AG04449 (cell line): ENCODE data around the gene ZNF227.
"Not testable (repeated sequence)": the region's sequence is repeated elsewhere in the genome, so short reads cannot be mapped to it uniquely, and the experiment has no call there.

Source experiments
- CTCF ChIA-PET: fragments of 350-600 bp; formaldehyde crosslinking; extraction: SDS; loops from one replicate; lab custom pipeline; 2021; ENCODE audit warnings: antibody characterized with exemption; lab: Yijun Ruan, JAX
- POLR2A ChIA-PET: fragments of 400-600, 350-600 bp; formaldehyde crosslinking; extraction: SDS; loops from one replicate; lab custom pipeline; 2020; ENCODE audit warnings: antibody characterized with exemption, inconsistent platforms; lab: Yijun Ruan, JAX
- DNase-seq: peaks from one replicate; pipeline ENCODE4 v3.0.0-alpha.2; 2010; ENCODE audit warnings: low read depth, low spot score
- H3K4me3 ChIP-seq: 2 replicates; pipeline ENCODE4 v1.5.1; 2011; ENCODE audit warnings: low read depth, mild to moderate bottlenecking, control low read depth, low read length
- CTCF ChIP-seq: IDR thresholded peaks from one replicate; pipeline ENCODE4 v1.5.1; 2011; ENCODE audit warnings: mild to moderate bottlenecking, moderate library complexity, low read length, control low read depth, inconsistent platforms; ENCODE audit not compliant: insufficient read depth; ENCODE audit errors: missing control alignments

Gene ZNF227

GRCh38 chr19:44228318-44228717 lies 16.0 kb downstream of the ZNF227 start:
- TF ChIP-seq CTCF: no peak
- CTCF ChIA-PET: no interaction called here
- no peak for DNase-seq
- H3K4me3 ChIP-seq: no peak overlapping the region
- POLR2A ChIA-PET: no interaction called here

GRCh38 chr19:44232867-44233266 lies 20.5 kb downstream of the ZNF227 start:
- ChIA-PET CTCF (no interaction called here), POLR2A (no interaction called here)
- no peak overlapping the region for H3K4me3 ChIP-seq
- no peak for TF ChIP-seq CTCF
- no peak for DNase-seq

GRCh38 chr19:44236384-44236783 lies 24.1 kb downstream of the ZNF227 start:
- CTCF ChIA-PET: no interaction called here
- POLR2A ChIA-PET: no interaction called here
- H3K4me3 ChIP-seq: no peak overlapping the region
- no peak for TF ChIP-seq CTCF
- no peak for DNase-seq

- CTCF ChIA-PET, H3K4me3 ChIP-seq, DNase-seq, POLR2A ChIA-PET: not testable (repeated sequence)
Measured at GRCh38 chr19:44252332-44252731, 40.0 kb downstream of the ZNF227 start.

GRCh38 chr19:44253392-44253791 lies 41.1 kb downstream of the ZNF227 start:
- H3K4me3 ChIP-seq, CTCF ChIA-PET, POLR2A ChIA-PET, DNase-seq: not testable (repeated sequence)

- CTCF ChIA-PET: no interaction called here
- no peak overlapping the region for H3K4me3 ChIP-seq
- POLR2A ChIA-PET: no interaction called here
- DNase-seq: no peak
- no peak for TF ChIP-seq CTCF
Measured at GRCh38 chr19:44254496-44254895, 42.2 kb downstream of the ZNF227 start.

GRCh38 chr19:44255705-44256411 lies 43.5 kb downstream of the ZNF227 start:
- ChIA-PET POLR2A (no interaction called here), CTCF (no interaction called here)
- no peak for TF ChIP-seq CTCF
- H3K4me3 ChIP-seq: no peak overlapping the region
- no peak for DNase-seq
